ENCODE data around the gene SDHB.
A peak's percentile ranks its signal among the peaks of the same experiment; 100 is the strongest.
"Not testable (repeated sequence)": the region's sequence is repeated elsewhere in the genome, so short reads cannot be mapped to it uniquely, and the experiment has no call there.

SDHB gene

DNA sequence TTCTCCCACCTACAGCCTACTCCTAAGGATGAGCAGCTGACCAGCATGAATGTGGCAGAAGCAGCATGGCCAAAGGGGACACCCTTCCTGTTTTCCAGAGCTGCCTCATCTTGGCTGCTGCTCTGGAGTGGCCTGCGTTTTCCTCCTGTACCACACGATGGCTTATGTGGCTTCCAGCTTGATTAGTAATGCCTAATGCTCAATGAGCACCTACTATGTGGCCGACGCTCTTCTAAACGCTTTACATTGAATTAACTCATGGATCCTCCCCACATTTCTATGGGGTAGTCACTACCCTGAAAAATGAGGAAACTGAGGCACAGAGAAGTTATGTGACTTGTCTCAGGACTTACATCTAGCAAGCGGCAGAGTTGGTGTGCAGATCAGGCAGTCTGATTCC lies 18.0 kb upstream of the SDHB start:
- DNase-seq, result no peak

DNA sequence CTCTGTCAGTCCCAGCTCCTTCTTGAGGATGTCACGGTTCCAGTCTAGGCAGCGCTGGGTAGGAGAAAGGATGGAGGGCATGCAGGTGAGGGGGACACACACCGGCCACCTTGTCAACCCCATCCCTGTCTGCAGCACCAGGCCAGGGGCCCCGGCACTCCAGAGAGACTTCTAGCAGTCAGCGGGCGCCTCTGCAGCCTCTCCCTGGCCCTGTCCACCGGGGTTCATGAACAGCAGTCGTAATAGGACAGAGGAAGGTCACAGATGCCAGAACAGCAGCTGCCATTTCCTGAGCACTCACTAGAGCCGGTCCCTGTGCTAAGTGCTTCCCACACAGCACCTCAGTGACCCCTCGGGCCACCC lies 16.3 kb upstream of the SDHB start:
- no peak for DNase-seq

DNA sequence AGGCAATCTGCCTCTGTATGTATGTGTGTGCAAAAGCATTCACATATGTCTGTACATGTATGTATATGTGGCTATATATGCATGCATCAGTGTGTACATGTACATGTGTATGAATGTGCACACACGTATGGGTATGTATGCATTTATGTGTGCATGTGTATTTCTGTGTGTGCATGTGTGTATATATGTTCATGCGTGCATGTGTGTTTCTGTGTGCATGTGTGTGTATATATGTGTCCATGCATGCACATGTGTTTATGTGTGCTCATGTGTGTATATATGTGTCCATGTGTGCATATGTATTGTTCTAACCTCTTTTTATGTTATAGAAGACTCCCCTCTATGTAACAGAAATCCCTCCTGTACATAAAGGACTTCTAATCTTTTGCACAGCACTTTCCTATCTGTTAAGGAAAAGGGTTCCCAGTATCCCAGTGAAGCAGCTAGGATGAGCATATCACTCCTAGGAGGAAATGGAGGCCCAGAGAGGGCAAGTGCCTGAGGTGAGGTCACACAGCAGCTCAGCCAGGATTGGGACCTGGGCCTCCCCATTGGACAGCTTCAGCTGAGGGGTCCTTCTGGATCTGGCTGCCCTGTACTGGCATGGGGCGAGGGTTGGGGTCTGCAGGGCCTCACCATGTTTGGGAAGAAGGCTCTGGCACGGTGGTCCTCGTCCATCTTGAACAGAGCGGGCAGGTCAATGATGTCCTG lies 15.8 kb upstream of the SDHB start:
- DNase-seq, result no peak

DNA sequence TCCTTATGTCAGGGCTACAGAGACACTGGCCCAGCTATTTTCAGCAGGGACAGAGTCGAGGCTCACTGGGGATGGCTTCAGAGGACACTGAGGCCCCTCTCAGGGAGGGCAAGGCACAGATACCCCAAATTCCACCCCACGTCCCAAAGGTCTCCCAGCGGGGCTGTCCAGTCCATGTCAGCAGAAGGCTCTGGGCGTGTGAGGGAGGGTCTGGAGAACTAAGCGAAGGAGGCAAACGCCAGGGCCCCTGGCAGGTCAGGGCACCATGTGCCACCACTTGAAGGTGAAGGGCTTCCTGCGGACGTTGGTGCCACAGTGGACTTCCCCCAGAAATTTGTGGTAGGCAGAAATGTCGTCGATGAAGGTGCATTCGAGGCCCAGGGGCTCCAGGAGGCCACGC lies 15.0 kb upstream of the SDHB start:
- DNase-seq, result no peak

DNA sequence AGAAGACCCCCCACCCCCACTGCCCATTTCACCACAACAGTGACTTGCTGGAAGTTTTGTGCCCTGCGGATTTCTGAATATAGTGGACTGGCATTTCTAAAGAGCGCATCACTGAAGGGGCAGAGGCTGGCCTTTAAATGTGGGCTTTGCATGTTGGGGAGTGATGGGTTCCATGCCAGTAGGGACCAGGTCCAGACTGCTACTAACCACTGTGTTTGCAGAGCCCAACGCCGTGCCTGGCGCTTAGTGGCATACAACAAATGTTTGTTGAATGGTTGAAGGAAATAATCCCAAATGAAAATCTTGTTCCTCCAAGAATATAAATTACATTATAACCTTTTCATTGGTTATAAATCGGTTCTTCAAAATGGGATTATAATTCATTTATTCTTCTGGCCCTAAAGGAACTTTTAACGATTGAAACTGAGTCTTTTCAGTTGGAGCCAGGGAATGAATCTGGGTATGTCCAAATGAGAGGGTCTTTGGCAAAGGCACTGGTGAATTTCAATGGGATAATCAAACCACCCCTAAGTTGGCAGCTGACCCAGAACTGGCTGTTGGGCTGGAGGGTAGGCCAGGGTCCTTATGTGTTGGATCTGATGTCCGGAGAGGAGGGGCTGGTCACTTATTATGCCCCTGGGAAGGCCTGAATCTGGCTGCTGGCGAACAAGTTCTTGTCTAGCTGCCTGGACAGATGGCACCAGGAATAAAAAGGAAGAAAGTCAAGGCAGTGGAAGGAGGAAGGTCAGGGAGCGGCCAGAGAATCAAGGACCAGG lies 13.8 kb upstream of the SDHB start:
- DNase-seq, result no peak

DNA sequence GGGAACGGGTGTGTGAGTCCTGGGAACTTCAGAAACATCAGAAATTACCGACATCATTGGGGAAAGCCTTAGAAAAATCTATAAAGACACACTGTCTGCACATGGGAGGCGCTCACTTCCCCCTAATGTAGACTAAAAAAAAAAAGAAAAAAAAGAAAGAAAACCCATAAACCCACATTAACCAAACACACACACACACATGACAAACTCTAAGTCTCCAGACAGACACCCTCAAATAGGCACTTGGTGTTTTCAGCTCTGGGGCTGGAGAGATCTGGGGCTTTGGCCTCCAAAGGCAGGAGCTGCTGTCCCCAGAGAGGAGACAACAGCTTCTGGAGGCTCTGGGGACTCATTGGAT lies 13.2 kb upstream of the SDHB start:
- DNase-seq, result peak; percentile 39

DNA sequence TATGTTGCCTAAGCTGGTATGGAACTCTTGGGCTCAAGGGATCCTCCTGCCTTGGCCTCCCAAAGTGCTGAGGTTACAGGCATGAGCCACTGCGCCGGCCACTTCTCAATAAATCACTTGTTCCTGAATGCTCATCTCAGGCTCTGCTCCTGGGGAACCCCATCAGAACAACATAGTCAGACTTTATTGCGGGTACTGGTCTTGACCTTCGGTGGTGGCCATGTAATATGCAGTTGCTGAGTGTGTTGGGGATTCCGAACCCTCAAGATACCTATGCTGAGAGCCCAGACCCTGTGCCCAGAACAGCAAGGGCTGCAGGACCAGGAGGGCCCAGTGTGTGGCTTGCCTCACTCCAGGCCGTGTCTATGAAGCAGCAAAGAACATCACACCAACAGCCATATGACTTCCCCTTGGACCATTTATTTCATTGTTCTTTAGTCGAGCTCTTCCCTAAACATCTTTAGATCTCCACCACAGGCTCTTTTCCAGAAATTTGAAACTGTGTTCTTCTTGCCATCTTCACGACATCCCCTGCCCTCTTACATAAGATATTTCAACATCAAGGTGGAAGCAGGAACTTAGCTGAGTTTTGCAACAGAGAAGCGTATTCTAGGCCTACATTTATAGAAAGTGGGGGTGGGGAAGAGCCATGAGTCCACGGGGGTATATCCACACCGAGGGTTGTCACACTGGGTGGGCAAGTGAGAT lies 12.7 kb upstream of the SDHB start:
- peak; percentile 63 for DNase-seq

DNA sequence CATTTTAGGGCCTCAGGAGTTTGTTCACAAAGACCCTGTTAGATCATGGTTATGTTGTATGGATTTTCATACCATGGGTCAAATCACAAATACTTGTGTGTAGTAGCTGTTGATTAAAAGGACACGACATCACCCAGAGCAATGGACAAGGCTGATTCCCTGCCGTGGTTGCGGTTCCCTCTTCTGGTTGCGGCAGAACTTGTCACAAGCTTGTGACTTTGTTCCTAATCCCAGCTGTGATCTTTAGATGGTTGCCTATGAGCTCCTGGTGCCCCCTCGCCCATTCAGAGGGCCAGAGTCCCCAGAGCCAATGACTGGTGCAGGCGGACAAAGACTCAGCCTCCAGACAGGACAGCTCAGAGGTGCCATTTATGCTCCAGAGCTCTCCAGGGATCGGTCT lies 11.8 kb upstream of the SDHB start:
- no peak for DNase-seq

DNA sequence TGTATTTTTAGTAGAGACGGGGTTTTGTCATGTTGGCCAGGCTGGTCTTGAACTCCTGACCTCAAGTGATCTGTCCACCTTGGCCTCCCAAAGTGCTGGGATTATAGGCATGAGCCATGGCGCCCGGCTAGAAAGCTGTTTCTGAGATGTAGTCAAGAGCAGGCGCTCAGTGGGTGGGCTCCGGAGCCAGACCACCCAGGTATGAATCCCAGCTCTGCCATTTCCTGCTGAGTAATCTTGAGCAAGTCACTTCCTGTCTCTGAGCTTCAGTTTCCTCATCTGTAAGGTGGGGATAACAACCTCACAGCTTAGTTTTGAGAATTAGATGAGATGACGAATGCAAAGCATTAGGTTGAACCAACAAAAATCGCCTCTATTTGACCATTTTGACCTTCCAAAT lies 8.9 kb upstream of the SDHB start:
- not testable (repeated sequence) for DNase-seq

DNA sequence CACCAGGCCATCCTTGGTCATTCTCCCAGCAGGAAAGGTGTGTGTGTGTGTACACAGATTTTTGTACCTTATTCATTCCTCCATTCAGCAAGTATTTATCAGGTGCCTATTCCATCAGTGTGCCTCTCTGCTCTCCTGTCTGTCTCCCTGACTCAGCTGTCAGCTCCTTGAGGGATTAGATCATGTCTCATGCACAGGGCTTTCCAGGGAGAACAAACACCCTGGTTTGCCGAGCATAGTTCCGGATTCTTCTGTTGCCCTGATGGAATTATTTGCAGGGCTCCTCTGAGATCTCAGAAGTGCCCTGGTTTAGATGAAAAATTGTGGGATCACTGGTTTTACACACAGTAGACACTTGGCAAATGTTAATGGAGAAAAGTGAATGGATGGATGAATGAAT lies 8.1 kb upstream of the SDHB start:
- DNase-seq, result no peak

DNA sequence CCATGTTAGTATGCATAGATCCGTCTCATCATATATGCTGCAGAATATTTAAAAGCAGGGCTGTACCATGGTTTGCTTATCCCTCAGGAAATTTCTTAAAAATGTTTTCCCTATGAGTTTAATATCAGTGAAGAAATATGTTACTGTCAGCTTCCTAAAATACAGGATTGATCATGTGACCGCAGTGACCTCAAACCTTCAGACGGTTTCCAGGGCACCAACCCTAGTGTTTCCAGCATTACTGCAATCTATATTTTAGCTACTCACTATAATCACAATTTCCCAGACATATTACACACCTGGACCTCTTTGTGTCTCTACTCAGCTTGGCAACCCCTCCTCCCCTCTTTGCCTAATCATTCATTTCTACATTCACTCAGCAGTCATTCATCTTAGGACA lies 7.7 kb upstream of the SDHB start:
- DNase-seq, result no peak

DNA sequence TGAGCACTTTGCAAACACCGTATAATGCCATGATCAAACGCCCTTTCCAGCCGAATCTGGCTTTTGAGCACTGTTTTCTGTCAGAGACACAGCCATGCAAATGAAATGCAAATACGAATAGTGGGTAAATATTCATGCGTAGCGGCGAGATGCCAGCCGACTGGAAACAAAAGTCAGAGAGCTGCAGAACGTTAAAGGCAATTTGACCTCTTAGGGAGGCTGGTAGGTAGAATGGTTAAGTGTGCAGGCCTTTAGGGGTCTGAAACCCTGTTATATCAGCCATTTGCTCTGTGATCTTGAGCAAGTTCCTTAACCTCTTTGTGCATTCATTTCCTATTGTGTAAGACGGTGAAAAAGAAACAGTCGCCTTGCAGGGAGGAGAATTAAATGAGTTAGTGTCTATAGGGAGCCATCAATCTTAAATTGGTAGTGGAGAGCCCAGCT lies 6.5 kb upstream of the SDHB start:
- DNase-seq, result peak; percentile 59

DNA sequence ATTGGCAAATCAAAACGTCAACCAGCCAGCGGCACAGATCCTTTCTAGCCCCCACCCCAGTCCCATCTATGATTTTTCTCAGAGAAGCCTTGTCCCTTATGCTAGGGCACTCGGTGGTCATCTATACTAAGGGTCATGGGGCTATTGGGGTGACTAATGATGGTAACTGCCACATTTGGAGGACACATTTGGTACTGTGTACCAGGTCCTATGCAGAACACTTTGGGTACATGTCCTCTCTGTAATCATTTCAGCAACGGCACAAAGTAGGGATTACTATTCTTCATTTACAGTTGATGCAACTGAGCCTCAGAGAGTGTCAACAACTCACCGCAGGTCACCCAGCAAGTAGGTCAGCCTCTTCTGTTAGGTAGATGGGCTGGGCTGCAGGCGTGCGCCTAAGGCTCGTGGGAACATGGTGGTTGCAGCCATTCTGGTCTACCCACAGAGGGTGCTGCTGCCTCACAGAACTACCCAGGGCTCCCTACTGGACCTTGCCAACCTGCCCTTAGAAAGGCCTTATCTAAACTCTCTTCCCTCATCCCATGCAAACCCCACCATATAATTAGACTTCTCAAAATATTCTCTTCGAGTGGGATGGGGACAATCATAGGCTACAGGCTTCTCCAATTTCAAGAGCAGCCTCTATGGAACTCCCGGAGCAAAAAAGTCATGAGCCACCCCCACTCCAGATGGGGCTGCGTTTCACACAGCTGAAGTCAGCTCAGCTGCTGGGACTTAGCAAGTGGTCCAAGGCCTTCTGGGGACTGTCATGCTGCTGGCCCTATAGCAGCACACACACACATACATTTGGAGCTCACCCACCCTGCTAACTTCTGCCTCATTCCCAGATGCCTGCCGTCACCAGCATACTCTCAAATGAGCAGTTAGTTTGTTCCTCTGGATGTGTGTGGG lies 5.8 kb upstream of the SDHB start:
- peak; percentile 85 for DNase-seq

DNA sequence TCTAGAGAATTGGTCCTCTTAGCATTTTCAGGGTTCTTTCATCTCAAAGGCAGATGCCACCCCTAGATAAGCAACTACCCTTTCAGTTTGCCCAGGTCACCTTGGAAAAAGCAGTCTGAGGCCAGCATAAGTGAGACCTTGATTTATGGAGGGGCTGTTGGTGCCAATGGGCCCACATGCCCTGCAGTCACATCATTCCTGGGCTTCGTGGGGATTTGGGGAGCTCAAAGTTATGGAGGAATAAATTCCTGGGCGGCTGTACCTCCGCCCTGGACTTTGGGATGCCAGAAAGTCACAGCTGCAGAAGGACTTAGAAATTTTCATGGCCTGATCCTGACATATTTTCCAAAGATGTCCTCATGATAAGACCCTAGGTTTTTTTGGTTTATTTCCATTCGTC lies 2.7 kb upstream of the SDHB start:
- DNase-seq, result no peak

DNA sequence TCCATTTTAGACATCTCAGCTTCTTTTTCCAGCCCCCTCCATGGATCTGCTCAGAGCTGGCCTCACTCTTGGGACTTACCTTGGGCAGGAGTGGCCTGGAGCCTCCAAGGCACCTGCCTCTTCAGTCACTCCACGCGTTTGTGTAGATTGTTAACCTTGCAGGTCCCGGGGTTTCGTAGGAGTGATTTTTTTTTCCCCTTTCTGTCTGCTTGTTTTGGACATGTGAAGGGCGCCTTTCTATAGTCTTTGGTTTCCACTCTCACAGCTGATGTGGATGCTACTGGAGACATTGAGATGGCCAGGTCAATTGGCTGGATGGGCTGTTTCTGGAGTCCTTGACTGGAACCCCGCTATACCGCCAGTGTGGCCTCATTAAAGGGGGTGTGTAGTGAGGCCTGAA lies 2.0 kb upstream of the SDHB start:
- no peak for DNase-seq

DNA sequence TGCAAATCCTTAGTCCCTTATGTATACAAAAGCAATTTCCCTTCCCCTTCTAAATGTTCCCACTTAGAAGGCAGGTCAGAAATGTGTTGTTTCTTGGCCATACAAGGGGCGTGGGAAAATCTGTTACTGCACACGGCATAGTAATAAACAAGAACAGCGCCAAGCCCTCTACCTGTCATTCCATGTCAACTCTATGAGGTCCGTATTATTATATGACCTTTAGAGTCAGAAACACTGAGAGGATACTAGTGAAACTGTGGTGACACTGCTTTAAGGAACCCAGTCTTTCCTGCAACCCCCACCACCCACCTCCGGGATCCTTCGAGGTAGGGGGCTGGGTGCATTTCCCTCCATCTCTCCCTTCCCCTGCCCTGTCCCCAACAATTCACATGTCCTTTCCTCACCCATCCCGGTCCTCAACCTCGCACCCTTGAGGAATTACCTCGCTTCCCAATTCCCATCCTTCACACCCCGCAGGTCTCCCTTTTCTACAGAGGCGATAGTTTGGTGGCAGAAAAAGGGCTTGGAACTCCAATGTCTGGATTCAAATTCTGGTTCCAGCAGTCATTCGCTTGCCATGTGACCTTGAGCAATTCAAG lies 647 bp downstream of the SDHB start:
- DNase-seq, result peak; percentile 30

DNA sequence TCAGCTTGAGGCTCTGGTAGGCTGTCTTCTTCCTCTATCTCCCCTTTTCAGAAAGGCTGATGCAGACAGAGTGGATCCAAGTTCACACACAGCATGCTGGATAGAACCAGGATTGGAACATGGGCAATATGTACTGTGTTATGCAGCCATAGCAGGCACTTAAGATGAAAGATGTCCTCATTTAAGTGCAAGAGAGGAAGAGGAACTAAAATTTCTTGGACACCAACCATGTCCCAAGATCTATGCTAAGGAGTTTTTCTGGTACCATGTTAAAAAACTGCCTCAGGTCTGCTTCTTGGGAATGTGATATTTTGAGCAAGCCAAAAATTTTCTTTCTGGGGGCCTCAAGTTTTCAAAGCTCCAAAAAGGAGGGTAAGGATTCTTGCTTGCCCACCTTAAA lies 1.2 kb downstream of the SDHB start:
- DNase-seq, result no peak

DNA sequence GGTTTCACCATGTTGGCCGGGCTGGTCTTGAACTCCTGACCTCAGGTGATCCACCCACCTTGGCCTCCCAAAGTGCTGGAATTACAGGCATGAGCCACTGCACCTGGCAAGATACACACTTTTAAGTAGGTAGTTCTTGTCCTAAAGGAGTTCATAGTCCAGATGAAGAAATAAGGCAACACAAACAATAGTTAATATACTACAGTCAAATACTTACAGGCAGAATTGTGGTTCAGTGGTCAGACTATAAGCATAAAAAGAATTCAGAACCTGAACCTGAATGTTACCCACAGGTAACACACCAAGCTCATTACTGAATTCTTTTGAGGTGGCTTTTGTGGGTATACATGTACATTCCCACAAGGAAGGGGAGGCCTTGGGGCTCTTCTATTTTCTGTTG lies 1.8 kb downstream of the SDHB start:
- no peak for DNase-seq

DNA sequence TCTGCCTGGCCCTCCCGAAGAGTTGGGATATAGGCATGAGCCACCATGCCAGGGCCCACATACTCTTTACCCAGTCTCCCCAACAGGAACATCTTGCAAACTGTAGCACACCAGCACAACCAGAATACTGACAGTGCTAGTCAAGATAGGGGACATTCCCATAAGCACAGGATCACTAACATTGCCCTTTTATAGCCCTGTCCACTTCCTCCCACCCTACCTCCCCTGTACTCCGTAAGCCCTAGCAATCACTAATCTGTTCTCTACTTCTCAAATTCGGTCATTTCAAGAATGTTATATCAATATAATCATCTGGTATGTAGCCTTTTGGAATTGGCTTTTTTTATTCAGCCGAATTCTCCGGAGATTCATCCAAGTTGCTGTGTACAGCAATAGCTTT lies 5.9 kb downstream of the SDHB start:
- no peak for DNase-seq

DNA sequence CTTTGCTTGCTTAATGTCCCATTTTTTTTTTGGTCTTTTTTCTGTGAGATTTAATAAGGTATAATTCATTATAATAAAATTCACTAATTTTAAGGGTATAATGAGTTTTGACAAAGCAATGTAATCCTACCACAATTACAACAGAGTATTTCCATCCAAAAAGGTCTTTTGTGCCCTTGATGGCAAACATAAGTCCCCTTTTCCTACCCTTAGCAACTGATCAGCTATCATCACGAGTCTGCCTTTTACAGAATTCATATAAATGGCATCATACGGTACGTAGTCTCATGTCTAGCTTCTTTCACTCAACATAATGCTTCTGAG lies 7.5 kb downstream of the SDHB start:
- no peak for DNase-seq

DNA sequence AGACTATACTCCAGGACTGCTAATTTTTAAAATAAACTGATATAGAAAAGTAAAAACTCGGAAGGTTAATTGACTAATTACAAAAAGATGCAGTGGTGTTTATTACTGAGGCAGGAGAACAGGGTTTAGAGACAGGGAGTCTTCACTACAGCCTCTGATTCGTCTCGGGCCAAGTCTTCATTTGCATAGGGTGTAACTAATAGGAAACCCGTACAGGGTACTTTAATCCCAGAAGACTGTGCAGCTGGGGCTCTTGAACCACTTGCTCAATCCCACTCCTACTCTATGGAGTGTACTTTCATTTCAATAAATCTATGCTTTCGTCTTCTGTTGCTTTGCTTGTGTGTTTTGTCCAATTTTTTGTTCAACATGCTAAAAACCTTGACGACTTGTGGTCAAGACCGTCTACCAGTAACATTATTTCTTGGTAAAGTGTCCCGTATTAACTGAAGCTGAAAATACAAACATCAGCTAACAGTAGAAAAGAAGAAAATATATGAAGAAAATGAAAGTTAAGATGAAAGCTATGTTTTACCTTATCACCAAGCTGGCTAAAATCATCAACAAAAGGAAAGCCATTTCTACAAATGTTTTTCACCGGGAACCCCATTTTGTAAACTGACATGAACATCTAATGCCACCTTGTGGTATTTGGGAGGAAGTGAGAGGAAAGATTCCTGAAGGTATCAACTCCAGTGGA lies 8.0 kb downstream of the SDHB start:
- DNase-seq, result peak; percentile 83

DNA sequence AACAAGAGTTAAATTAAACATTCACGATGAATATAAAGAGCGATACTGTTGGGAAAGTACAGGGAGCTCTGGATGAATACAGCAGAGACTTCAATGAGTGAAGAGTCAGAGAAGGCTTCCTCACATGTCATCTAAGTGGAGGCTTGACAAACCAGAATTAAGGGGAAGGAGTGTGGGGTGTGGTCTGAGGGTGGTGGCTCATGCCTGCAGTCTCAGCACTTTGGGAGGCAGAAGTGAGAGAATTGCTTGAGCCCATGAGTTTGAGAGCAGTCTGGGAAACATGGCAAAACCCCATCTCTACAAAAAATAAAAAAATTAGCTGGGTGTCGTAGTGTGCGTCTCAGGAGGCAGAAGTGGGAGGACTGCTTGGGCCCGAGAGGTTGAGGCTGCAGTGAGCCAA lies 8.7 kb downstream of the SDHB start:
- peak; percentile 24 for DNase-seq

Data from hematopoietic multipotent progenitor cell treated with erythropoietin and hydrocortisone succinate and interleukin-3 and kit ligand, for 6 days (in vitro differentiated cells).